Mucosa of descending colon (tissue), 3 donors: ENCODE data around the gene TOMM34. TPM values are rescaled to one million over a fixed set of nuclear protein-coding genes. Genes with fewer than 3 reads are reported as not detected.
A peak's percentile ranks its signal among the peaks of the same experiment; 100 is the strongest.

Experiments
- ATAC-seq: fragments of 200-7000 bp; cut with Tn5 transposase; one replicate; pipeline ENCODE4 v1.9.1; 2020; ENCODE audit warnings: mild to moderate bottlenecking, moderate library complexity
- DNase-seq, 3 donors: peaks; one replicate each; pipeline ENCODE4 v3.0.0-alpha.2; 2020
- H3K36me3 ChIP-seq: fragments of 200-600 bp; one replicate; pipeline ENCODE4 v1.8.0; 2021; ENCODE audit warnings: low read depth, mild to moderate bottlenecking
- H3K4me1 ChIP-seq: fragments of 200-600 bp; one replicate; pipeline ENCODE4 v1.8.0; 2021; ENCODE audit warnings: low read depth, mild to moderate bottlenecking
- H3K4me3 ChIP-seq: fragments of 200-600 bp; one replicate; pipeline ENCODE4 v1.8.0; 2021; ENCODE audit warnings: mild to moderate bottlenecking
- H3K9me3 ChIP-seq: fragments of 200-600 bp; one replicate; pipeline ENCODE4 v1.8.0; 2021; ENCODE audit warnings: mild to moderate bottlenecking
- CTCF ChIP-seq: fragments of 200-600 bp; IDR thresholded peaks from one replicate; pipeline ENCODE4 v1.8.0; 2022; ENCODE audit warnings: antibody characterized with exemption, mild to moderate bottlenecking
- intact Hi-C, 2 donors: fragments of 100-400 bp; cut with DNase I in 1 of 2; cut with micrococcal nuclease in 1 of 2; formaldehyde crosslinking; loops; one replicate each; pipeline versions ENCODE4 v1.11.0 to v1.11.1; 2022; cut with DNase I, micrococcal nuclease
- total RNA-seq, 3 donors: library from RNA; stranded (reverse); fragmentation: NEBNext Ultra II Directional in 2 of 3; extraction: Animal tissue kit (Norgen Biotek cat#: 25700) in 2 of 3; gene quantifications; one replicate each; pipeline versions ENCODE4 v1.2.1 to v1.2.4, GENCODE V29; 2021 to 2023
- donor health status: DM: no; HTN: no; CAD: no; lungs with moderate emphysema.
- donor health status: DM: no; HTN: no; CAD: no.
- donor health status: DM: no; HTN: yes; CAD: no.

Gene TOMM34
- total RNA-seq, 3 donors from 2014 or later = 10.9 to 15.4 (median 13.3) TPM

GRCh38 chr20:44917399-44917798 is 42.8 kb downstream of the TOMM34 start:
- intact Hi-C loops = no loop called here
- H3K4me1 ChIP-seq = no peaks in the 10 kb centered on the region
- no peaks in the 10 kb centered on the region for H3K9me3 ChIP-seq
- H3K4me3 ChIP-seq = no peak overlapping the region
- ATAC-seq (no peak), DNase-seq (no peak)
- TF ChIP-seq CTCF = no peak
- H3K36me3 ChIP-seq = no peaks in the 10 kb centered on the region

- Histone ChIP-seq H3K36me3 (no peaks in the 10 kb centered on the region), H3K9me3 (no peaks in the 10 kb centered on the region), H3K4me3 (no peak overlapping the region), H3K4me1 (peaks cover 1% of the 10 kb centered on the region)
- ATAC-seq (no peak), DNase-seq (no peak)
- TF ChIP-seq CTCF = no peak
- intact Hi-C loops = no loop called here
Measured at GRCh38 chr20:44916586-44916985, 43.6 kb downstream of the TOMM34 start.

GRCh38 chr20:44914924-44915323 is 45.3 kb downstream of the TOMM34 start:
- H3K4me1 ChIP-seq = peaks cover 12% of the 10 kb centered on the region

GRCh38 chr20:44912189-44912588 is 48.0 kb downstream of the TOMM34 start:
- H3K9me3 ChIP-seq = no peaks in the 10 kb centered on the region
- ATAC-seq = no peak
- peaks cover 18% of the 10 kb centered on the region for H3K4me1 ChIP-seq
- H3K4me3 ChIP-seq = no peak overlapping the region
- intact Hi-C loops = no loop called here
- DNase-seq = no peak
- no peak for TF ChIP-seq CTCF
- H3K36me3 ChIP-seq = no peaks in the 10 kb centered on the region

More at GRCh38 chr20:44914924-44915323, 45.3 kb downstream of the TOMM34 start:
- no peak for TF ChIP-seq CTCF
- DNase-seq (no peak), ATAC-seq (no peak)
- Histone ChIP-seq H3K4me3 (no peak overlapping the region), H3K9me3 (no peaks in the 10 kb centered on the region), H3K36me3 (no peaks in the 10 kb centered on the region)
- intact Hi-C loops = no loop called here

- Histone ChIP-seq H3K36me3 (no peaks in the 10 kb centered on the region), H3K4me3 (no peak overlapping the region), H3K9me3 (no peaks in the 10 kb centered on the region), H3K4me1 (peaks cover 18% of the 10 kb centered on the region)
- intact Hi-C loops = no loop called here
- TF ChIP-seq CTCF = peak; percentile 12
- DNase-seq = peak in 2 of 3 donors; percentile 68 to 80
- peak; percentile 71 for ATAC-seq
Measured at GRCh38 chr20:44911264-44911921, 48.8 kb downstream of the TOMM34 start.
